Left lobe of liver (tissue), 2 donors: ENCODE measurements around the gene CTSW. TPM values are rescaled to one million over a fixed set of nuclear protein-coding genes. Genes with fewer than 3 reads are reported as not detected.
"Not testable (repeated sequence)": the region's sequence is repeated elsewhere in the genome, so short reads cannot be mapped to it uniquely, and the experiment has no call there.

Experiments used
- ATAC-seq: fragments of 200-7000 bp; cut with Tn5 transposase; one replicate; pipeline ENCODE4 v1.9.1; 2020; ENCODE audit warnings: mild to moderate bottlenecking, moderate library complexity
- DNase-seq: peaks from one replicate; pipeline ENCODE4 v3.0.0-alpha.2; 2020; ENCODE audit warnings: low spot score
- total RNA-seq: library from RNA; stranded (reverse); gene quantifications from one replicate; pipeline ENCODE4 v1.2.1, GENCODE V29; 2021
- donor health status: DM: no; HTN: no; CAD: no; lungs with moderate emphysema.
- donor health status: DM: no; HTN: yes; CAD: no.

Gene CTSW
- 0.63 TPM for total RNA-seq

GRCh38 chr11:65879617-65880016 lies at the start of gene CTSW:
CTSW (plus strand) TSS chr11:65879837; CDS start chr11:65879855, 18 bp downstream.
- DNase-seq, result no peak
- no peak for ATAC-seq

DNA sequence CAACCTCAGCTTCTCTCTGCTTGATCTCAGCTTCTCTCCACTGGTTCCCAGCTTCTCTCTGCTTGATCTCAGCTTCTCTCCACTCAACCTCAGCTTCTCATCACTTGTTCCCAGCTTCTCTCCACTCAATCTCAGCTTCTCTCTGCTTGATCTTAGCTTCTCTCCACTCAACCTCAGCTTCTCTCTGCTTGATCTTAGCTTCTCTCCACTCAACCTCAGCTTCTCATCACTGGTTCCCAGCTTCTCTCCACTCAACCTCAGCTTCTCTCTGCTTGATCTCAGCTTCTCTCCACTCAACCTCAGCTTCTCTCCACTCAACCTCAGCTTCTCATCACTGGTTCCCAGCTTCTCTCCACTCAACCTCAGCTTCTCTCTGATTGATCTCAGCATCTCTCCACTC lies 47.4 kb upstream of the CTSW start:
- not testable (repeated sequence) for ATAC-seq, DNase-seq

- ATAC-seq, result peak; percentile 99
- peak; percentile 86 for DNase-seq
Observed at GRCh38 chr11:65833297-65834030, 46.2 kb upstream of the CTSW start, which contains the start of gene SNX32. SNX32 (plus strand) TSS chr11:65833963; CDS start chr11:65834066, 103 bp downstream.

- no peak for ATAC-seq
Observed at GRCh38 chr11:65834202-65834601, 45.4 kb upstream of the CTSW start.

DNA sequence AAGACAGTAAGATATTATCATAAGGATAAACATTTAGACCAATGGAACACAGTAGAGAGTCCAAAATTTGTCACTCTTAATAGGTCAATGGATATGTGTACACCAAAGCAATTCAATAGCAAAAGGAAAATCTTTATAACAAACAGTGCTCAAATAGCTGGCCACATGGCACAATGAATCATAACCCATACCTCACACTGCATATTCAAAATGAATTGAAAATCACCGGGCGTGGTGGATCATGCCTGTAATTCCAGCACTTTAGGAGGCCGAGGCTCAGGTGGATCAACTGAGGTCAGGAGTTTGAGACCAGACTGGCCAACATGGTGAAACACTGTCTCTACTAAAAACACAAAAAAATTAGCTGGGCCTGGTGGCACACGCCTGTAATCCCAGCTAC lies 37.5 kb upstream of the CTSW start:
- DNase-seq, result no peak
- ATAC-seq, result no peak

More at GRCh38 chr11:65834202-65834601, 45.4 kb upstream of the CTSW start:
- no peak for DNase-seq

DNA sequence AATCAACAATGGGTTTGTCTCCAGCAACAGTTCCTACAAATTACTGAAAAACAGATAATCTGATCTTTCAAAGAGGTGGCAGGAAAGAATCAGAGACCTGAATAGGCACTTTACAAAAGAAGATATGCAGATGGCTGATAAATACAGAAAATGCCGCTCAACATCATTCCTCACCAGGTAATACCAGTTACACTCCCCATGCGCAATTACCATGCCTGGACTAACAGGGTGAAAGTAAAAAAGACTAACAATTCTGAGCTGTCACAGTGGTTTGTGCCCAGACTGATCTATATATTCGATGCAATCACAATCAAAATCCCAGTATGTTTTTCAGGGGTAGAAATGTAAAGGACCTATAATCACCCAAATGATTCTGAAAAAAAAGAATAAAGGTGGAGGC lies 35.8 kb upstream of the CTSW start:
- DNase-seq (no peak), ATAC-seq (no peak)

GRCh38 chr11:65844231-65844872 lies 35.3 kb upstream of the CTSW start:
- DNase-seq, result no peak
- no peak for ATAC-seq

GRCh38 chr11:65847746-65848145 lies 31.9 kb upstream of the CTSW start:
- DNase-seq, result no peak

DNA sequence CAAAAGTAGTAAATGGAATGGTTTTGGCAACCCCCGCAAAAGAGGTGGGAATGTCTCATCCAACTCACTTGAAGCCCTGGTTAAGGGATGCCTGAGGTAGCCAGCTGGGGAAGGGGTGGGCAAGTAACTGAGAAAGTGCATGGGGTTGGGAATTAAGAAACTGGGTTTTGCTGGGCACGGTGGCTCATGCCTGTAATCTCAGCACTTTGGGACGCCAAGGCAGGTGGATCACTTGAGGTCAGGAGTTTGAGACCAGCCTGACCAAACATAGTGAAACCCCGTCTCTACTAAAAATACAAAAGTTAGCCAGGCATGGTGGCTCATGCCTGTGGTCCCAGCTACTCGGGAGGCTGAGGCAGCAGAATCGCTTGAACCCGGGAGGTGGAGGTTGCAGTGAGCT lies 30.9 kb upstream of the CTSW start:
- not testable (repeated sequence) for ATAC-seq, DNase-seq

More at GRCh38 chr11:65847746-65848145, 31.9 kb upstream of the CTSW start:
- ATAC-seq, result no peak

DNA sequence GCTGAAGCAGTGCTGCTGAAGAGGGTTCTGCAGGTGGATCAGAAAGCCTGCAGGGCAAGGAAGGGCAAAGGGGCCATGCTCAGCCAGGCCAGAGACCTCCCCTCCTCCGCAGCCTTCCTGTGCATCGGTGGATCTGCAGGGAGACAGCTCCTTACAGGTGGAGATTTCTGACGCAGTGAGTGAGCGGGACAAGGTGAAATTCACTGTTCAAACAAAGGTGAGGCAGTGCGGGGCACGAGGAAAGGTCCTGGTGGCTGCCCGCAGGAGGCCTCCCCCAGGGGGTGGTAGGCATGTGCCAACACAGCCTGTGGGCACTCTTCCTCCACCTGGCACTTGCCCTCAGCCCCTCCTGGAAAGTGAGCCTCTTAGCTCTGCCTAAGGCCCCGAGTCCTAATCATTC lies 30.3 kb upstream of the CTSW start:
- DNase-seq, result no peak
- ATAC-seq, result no peak

GRCh38 chr11:65849771-65850216 lies 29.8 kb upstream of the CTSW start:
- ATAC-seq, result no peak
- DNase-seq, result no peak

DNA sequence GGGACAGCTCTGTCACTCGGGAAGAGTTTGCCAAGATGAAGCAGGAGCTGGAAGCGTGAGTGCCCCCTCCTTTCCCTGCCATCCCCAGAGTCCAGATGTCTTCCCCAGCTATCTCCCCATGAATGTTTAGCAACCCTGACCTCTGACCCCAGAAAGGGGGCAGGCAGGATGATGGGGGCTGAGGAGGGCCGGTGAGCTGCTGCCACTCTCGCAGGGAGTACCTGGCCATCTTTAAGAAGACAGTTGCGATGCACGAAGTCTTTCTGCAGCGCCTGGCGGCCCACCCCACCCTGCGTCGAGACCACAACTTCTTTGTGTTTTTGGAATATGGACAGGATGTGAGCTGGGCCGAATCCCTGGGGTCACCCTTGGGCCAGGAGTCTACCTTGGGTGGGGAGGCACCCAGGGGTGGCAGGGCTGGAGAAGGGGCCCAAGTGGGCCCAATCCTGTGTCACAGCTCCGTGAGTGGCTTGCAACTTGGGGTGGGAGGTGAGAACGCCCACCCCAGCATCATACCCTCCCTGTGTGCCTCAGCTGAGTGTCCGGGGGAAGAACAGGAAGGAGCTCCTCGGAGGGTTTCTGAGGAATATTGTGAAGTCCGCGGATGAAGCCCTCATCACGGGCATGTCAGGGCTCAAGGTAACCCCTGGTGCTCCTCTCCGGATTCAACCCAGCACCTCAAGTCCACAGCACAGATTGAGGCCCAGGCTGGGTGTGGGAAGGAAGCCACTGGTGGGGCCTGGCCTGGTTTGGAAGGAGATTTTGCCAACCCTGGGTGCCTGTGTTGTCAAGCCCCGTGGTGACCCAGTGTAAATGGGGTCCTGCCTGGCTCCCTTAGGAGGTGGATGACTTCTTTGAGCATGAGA lies 29.2 kb upstream of the CTSW start:
- peak; percentile 18 for ATAC-seq
- no peak for DNase-seq

- DNase-seq (no peak), ATAC-seq (peak; percentile 21)
Observed at GRCh38 chr11:65851083-65851579, 28.5 kb upstream of the CTSW start.

GRCh38 chr11:65851811-65852507 lies 27.7 kb upstream of the CTSW start:
- peak; percentile 14 for ATAC-seq
- DNase-seq, result no peak

- DNase-seq (no peak), ATAC-seq (no peak)
Observed at GRCh38 chr11:65852508-65853245, 27.0 kb upstream of the CTSW start.

- DNase-seq (no peak), ATAC-seq (no peak)
Observed at GRCh38 chr11:65853246-65853979, 26.2 kb upstream of the CTSW start.

GRCh38 chr11:65854161-65854592 lies 25.5 kb upstream of the CTSW start:
- ATAC-seq, result no peak
- DNase-seq, result no peak

DNA sequence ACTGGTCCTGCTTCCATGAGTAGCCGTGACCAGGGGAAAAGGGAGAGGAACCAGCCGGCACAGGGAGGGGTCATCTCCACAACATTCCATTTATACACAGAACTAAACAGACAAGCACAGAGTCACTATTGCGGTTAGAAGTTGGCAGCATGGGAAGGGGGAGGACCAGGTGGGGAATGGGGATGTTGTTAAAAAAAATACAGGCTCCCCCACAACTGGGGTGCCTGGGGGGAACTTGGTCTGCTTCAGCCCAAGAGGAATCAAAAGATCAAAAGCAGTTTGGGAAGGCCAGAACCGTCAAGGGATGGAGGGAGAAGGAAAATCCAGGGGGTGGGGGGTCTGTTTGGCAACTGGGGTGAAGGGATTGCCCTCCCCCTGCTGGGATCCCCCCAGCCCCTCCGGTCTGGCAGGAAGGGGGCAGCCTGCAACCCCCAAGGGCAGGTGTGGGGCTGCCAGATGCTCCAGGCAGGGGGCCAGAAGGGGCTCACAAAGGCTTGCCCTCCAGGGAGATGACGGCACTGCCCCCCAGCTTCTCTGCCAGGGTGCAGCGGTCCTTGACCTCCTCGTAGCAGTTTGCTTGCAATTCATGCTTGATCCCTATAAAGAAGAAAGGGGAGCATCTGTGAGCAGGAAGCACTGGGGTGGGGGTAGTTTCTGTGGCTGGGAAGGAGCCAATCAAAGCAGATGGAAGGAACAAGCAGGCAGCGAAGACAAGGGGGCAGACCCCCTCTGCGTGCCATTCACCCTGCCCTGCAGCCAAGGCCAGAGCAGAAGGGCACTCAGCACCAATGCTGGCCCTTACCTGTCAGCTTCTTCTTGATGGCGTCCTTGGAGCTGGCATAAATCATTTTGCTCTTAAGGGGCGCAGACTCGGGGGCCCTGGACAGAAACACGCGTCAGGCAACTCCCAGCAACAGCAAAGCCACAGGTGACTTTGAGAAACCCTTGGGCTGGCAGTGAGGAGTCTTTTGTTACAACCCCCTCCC lies 24.5 kb upstream of the CTSW start:
- no peak for ATAC-seq

More for the DNA sequence above, 24.5 kb upstream of the CTSW start:
- DNase-seq, result no peak
